MG63 (cell line): ENCODE data around the gene TBKBP1. TPM values are rescaled to one million over a fixed set of nuclear protein-coding genes. Genes with fewer than 3 reads are reported as not detected.
"Not testable (repeated sequence)": the region's sequence is repeated elsewhere in the genome, so short reads cannot be mapped to it uniquely, and the experiment has no call there.

Source experiments
- DNase-seq: peaks from one replicate; pipeline ENCODE4 v3.0.0-alpha.2; 2020
- H3K27me3 ChIP-seq: fragments of 250-450 bp; sonication (Bioruptor Pico); 2 replicates; pipeline ENCODE4 v1.5.1; 2020; ENCODE audit warnings: mild to moderate bottlenecking, moderate library complexity
- H3K36me3 ChIP-seq: fragments of 250-450 bp; sonication (Bioruptor Pico); 2 replicates; pipeline ENCODE4 v1.5.1; 2020; ENCODE audit warnings: mild to moderate bottlenecking, moderate library complexity
- H3K4me3 ChIP-seq: fragments of 250-450 bp; sonication (Bioruptor Pico); 2 replicates; pipeline ENCODE4 v1.5.1; 2020; ENCODE audit warnings: mild to moderate bottlenecking, moderate library complexity
- H3K9me3 ChIP-seq: fragments of 250-450 bp; sonication (Bioruptor Pico); 2 replicates; pipeline ENCODE4 v1.5.1; 2020; ENCODE audit warnings: mild to moderate bottlenecking, moderate library complexity
- total RNA-seq: library from RNA; depleted of rRNA; stranded (reverse); fragments of >200 nt; shearing (Covaris generic); gene quantifications from 2 replicates; pipeline ENCODE4 v1.2.3, GENCODE V29; 2014; ENCODE audit warnings: low replicate concordance

Gene TBKBP1
- total RNA-seq, 1 experiment from 2014 or later, result 8.4 TPM

DNA sequence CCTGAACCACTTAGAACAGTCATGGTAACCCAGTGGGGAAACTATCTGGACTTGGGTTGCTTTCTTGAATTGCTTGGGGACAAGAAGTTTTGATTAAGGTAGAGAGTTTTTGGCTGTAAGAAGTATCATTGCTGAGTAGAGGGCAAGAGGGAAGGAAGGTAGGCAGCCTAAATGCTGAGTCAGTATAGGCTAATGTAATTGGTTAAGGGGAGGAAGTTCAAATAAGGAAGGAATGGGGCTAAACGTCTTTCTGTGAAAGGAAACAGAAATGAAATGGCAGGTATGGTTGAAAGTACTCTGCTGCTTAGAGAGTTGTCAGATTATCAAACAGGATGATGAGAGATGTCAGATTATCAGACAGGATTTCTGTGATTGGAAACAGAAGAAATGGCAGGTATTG is 23.9 kb upstream of the TBKBP1 start:
- Histone ChIP-seq H3K4me3 (no peak overlapping the region), H3K9me3 (no peaks in the 10 kb centered on the region), H3K27me3 (no peaks in the 10 kb centered on the region), H3K36me3 (peaks cover 97% of the 10 kb centered on the region)
- no peak for DNase-seq

DNA sequence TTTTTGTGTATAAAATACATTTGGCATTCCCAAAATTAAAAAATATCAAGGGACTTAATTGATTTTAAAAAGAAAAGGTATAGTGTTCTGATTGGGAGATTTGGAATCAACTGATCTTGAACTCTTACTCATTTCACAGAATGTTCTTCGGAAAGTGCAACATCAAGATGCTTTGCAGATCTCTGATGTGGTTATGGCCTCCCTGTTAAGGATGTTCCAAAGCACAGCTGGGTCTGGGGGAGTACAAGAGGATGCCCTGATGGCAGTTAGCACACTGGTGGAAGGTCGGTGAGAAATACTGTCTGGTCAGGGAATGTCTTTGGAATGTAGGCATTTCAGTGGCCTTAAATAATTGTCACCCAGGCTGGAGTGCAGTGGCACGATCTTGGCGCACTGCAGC is 19.5 kb upstream of the TBKBP1 start:
- Histone ChIP-seq H3K36me3 (peaks cover 98% of the 10 kb centered on the region), H3K9me3 (no peaks in the 10 kb centered on the region), H3K27me3 (no peaks in the 10 kb centered on the region), H3K4me3 (no peak overlapping the region)
- DNase-seq, result no peak

DNA sequence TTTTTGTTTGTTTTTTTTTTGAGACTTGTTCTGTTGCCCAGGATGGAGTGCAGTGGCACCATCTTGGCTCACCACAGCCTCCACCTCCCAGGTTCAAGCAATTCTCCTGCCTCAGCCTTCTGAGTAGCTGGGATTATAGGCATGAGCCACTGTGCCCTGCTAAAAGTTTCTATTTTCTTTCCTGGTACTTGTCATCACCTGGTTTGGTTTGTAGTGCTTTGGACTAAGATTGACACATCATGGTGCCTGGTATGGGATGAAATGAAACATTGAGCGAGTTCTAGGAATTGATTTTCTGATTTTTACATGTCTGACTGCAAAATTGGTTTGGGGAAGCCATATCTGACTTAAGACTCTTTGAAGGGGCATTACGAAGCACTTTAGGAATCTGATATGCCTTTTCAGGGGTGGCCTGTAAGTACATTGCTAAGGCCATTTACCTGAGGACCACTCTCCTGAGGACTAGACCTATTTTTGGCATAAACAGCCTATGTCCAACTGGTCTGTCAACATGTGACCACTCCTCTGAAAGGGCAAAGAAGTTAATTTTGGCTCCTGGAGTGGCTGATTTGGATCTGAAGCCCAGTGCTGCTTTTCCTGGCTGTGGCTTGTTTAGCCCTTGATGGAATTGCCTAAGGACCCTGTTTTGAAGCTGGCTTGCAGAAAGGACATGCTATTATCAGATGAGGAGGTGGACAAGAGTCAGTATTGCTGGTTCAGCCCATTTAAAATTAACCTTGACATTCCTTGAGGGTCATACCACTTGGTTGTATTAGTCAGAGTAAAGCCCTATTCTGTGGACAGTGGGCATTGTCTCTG is 18.4 kb upstream of the TBKBP1 start:
- no peak for DNase-seq
- Histone ChIP-seq H3K4me3 (no peak overlapping the region), H3K9me3 (no peaks in the 10 kb centered on the region), H3K36me3 (peaks cover 98% of the 10 kb centered on the region), H3K27me3 (no peaks in the 10 kb centered on the region)

DNA sequence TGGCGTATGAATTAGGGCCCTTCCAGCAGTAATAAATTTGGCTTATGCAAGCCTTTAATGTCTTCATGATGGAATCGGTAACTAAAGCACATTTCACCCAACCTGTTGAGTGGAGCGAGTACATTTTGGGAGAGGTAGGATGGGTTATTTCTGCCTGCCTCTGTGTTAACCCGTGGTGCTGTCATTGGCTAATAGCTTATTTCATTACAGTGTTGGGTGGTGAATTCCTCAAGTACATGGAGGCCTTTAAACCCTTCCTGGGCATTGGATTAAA is 17.8 kb upstream of the TBKBP1 start:
- no peak for DNase-seq
- peaks cover 98% of the 10 kb centered on the region for H3K36me3 ChIP-seq
- no peaks in the 10 kb centered on the region for H3K27me3 ChIP-seq
- H3K9me3 ChIP-seq, result no peaks in the 10 kb centered on the region
- H3K4me3 ChIP-seq, result no peak overlapping the region

DNA sequence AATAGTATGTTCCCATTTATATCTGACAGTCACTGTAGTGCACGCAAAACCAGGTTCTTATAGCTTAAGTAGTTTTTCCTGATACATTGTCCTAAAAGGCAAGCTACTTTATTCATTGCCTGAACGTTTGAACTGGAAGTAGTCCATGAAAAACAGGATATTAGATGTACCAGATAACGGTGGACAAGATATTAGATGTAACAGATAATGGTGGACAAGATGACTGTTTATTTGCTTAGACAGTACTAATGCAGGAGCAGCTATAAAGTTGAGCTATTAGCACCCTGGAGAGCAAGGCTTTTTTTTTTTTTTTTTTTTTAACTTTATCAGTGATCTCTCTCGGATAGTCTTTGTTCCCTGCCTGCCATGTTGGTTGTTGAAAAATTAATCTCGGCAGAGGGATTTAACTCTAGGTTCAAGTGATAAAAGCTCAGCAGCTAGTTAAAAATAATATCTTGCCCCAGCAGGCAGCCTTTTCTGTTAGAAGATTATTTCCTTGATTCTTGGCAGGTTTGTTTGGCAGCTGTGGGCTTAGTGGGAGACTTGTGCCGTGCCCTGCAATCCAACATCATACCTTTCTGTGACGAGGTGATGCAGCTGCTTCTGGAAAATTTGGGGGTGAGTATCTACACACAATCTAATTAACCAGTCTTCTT is 17.3 kb upstream of the TBKBP1 start:
- no peak for DNase-seq
- Histone ChIP-seq H3K27me3 (no peaks in the 10 kb centered on the region), H3K9me3 (no peaks in the 10 kb centered on the region), H3K36me3 (peaks cover 98% of the 10 kb centered on the region), H3K4me3 (no peak overlapping the region)

DNA sequence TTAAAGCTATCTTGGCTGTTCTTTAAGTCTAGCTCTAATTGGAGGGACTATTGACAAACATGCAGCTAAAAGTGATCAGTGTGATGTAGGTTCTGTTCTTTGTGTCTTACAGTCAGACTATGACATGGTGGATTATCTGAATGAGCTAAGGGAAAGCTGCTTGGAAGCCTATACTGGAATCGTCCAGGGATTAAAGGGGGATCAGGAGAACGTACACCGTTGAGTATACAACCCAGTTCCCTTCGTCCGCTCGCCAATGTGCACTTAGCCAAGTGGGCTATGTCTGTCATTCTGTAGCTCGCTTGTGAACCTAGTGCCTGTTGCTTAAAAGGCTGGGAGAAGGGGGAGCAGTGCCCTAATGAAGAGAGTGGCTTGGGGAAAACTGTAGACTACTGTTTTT is 15.8 kb upstream of the TBKBP1 start:
- Histone ChIP-seq H3K9me3 (no peaks in the 10 kb centered on the region), H3K4me3 (no peak overlapping the region), H3K36me3 (peaks cover 95% of the 10 kb centered on the region), H3K27me3 (no peaks in the 10 kb centered on the region)
- no peak for DNase-seq

DNA sequence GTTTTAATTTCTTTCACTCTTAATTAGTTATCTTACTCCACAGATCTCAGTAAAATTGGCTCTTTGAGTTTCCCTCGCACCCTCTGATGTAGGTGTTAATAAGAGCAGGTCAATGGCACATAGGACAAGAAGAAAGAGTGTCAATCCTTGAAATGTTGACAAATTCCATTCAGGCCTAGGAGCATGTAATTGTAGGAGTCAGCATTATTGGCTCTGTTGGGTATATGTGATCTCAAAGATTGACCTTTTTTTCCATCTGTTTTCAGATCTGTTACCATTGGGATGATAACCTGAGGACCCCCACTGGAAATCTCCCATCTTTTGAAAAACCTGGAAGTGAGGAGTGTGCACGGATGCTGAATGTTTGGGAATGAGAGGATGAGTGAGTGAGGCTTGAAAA is 11.8 kb upstream of the TBKBP1 start:
- H3K36me3 ChIP-seq, result peaks cover 88% of the 10 kb centered on the region
- no peaks in the 10 kb centered on the region for H3K27me3 ChIP-seq
- DNase-seq, result no peak
- H3K4me3 ChIP-seq, result no peak overlapping the region
- no peaks in the 10 kb centered on the region for H3K9me3 ChIP-seq

DNA sequence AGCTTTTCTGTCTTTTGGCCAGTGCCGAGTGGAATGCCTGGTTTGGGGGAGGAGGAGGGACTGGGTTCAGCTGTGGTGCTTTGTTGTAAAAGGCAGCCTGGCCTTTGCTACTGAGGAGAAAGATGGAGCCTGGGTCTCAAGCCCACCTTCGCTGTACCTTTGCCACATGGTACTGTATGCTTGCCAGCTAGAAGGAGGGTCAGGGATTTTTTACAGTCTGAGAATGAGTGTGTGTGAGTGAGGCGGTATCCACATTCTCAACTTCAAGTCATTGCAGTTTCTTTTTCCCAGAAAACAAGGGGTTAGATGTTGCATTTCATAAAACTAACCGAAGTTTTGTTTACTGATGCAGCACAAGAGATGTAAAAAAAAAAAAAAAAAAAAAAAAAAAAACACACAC is 11.2 kb upstream of the TBKBP1 start:
- not testable (repeated sequence) for H3K4me3 ChIP-seq, H3K27me3 ChIP-seq, DNase-seq, H3K9me3 ChIP-seq
- H3K36me3 ChIP-seq, result peaks cover 85% of the 10 kb centered on the region

DNA sequence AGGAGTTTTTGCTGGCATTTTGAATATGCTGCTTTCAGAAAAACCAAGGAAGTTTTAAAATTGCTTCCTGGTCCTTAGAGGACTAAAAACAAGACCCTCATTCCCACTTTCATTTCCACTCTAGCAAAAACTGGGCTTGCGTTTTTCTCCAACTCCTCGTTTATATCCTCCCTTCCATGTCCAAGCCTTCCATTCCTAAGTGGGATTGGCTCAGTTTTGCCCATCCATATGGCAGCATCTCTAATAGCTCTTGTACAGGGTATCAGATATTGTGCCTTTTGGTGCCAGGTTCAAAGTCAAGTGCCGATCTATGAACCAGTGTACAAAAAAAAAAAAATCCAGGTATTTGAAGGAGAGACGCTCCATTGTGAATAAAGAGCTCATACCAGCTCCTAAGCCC is 9.9 kb upstream of the TBKBP1 start:
- H3K4me3 ChIP-seq, result no peak overlapping the region
- peaks cover 72% of the 10 kb centered on the region for H3K36me3 ChIP-seq
- no peak for DNase-seq
- no peaks in the 10 kb centered on the region for H3K27me3 ChIP-seq
- H3K9me3 ChIP-seq, result no peaks in the 10 kb centered on the region

DNA sequence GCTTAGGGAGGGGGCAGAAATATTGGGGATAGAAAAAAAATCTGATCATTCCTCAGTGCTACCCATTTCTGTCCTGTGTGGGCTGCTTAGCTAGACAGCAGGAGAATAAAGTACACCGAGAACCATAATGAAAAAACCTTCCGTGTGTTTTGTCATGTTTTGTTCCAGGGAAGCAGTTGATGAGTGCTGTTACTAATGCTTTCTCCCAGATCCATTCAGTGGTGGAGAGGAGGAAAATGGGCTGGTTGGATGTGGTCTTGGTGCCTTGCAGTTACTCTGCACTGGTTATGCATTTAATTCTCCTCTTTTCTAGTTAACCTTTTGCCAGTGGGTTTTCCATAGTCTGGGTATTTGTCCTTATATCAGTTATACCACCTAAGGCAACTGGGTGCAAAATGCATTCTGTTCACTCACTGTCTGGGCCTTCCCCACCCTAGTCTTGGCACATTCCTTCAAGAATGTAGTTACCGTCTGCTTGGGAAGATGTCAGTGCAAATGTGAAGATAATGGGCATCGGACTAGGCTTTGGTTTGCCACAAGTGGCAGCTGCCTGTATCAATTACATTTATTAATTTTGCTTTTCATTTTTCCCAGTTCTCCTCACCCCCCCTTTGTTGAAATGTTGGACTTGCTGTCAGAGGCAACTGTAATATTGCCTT is 9.3 kb upstream of the TBKBP1 start:
- H3K36me3 ChIP-seq, result peaks cover 65% of the 10 kb centered on the region
- H3K27me3 ChIP-seq, result no peaks in the 10 kb centered on the region
- DNase-seq, result no peak
- no peak overlapping the region for H3K4me3 ChIP-seq
- no peaks in the 10 kb centered on the region for H3K9me3 ChIP-seq

DNA sequence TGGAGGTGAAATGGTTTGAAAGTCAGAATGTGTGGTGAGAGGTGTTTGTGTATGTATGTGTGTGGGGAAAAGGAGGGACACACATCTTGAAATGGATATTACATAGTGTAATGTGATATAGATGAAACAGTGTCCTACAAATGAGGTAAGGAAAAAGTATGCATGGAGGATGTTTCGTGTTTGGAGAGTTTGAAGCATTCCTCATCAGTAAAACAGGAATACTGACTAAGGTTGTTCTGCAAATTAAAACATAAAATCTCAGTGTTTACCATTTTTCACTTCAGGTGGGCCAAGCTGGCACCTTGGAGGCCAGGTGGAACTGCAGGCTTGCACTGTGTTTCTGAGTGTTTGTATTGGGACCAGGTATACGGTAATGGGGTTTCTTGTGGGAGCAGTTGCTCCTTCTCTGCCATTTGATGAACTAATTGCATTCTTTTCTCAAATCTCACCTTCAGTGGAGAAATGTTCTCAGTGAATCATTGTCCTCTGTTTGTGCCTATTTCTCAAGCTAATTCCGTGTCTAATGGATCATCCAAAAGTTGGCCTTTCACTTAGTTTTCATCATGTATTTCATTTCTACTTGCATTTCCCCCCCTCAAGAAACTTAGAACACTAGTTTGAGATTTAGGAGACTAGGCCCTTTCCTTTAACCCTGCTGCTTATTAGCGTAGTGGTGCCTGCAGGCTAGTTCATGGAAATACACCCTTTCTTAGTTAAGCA is 8.2 kb upstream of the TBKBP1 start:
- H3K9me3 ChIP-seq, result no peaks in the 10 kb centered on the region
- H3K27me3 ChIP-seq, result no peaks in the 10 kb centered on the region
- DNase-seq, result no peak
- no peak overlapping the region for H3K4me3 ChIP-seq
- peaks cover 55% of the 10 kb centered on the region for H3K36me3 ChIP-seq

DNA sequence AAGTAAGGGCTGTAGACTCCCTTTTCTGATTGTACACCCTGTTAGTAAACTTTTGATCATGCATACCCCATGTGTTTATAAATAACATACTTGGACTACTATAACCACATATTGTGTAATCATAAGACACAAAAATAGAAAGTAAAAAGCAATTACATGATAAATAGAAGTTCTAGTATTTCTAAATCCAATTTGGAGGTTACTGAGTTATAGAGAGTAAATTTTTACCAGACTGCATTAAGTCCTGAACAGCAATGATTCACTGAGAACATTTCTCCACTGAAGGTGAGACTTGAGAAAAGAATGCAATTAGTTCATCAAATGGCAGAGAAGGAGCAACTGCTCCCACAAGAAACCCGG is 7.7 kb upstream of the TBKBP1 start:
- peaks cover 49% of the 10 kb centered on the region for H3K36me3 ChIP-seq

DNA sequence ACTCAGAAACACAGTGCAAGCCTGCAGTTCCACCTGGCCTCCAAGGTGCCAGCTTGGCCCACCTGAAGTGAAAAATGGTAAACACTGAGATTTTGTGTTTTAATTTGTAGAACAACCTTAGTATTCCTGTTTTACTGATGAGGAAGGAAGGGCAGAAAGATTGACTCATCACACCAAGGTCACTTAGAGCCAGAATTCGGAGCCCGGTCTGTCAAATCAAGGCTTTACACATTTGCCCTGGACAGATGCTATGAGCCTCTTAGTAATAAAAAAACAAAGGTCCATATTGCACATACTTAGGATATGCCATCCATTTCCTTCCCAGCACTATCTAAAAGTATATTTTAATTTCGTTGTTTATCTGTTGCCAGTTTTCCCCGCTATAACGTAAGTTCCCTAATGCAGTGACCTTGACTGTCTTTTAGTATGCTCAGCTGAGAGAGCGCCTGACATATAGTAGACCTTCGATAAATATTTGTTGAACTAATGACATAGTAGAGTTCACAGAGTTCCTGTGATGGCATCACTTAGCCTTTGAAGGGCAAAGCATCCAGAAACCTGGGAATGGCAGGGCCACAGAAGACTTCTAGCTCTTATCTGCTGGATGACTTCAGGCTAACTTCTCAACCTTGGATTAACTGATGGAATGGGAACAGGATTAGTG is 7.2 kb upstream of the TBKBP1 start:
- Histone ChIP-seq H3K4me3 (no peak overlapping the region), H3K27me3 (no peaks in the 10 kb centered on the region), H3K36me3 (peaks cover 44% of the 10 kb centered on the region), H3K9me3 (no peaks in the 10 kb centered on the region)
- DNase-seq, result no peak

More for the DNA sequence above, 7.7 kb upstream of the TBKBP1 start:
- no peaks in the 10 kb centered on the region for H3K27me3 ChIP-seq
- H3K4me3 ChIP-seq, result no peak overlapping the region
- H3K9me3 ChIP-seq, result no peaks in the 10 kb centered on the region
- DNase-seq, result no peak

DNA sequence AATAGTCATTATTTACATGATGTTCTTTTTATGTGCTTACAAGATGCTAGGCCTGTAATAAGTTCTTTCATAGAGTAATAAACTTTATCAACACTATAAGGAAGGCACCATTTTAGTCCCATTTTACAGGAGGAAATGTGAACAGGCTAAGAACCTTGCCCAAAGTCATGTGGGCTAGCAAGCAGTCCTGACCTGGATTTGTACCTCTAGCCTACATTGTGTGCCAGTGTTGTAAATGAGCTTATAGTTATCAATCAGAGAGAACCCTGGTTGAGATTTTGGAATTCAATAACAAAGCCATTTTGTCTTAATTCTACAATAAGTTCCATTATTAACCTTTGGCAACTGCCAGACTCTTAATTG is 6.7 kb upstream of the TBKBP1 start:
- no peak overlapping the region for H3K4me3 ChIP-seq
- no peaks in the 10 kb centered on the region for H3K9me3 ChIP-seq
- no peak for DNase-seq
- H3K36me3 ChIP-seq, result peaks cover 39% of the 10 kb centered on the region
- no peaks in the 10 kb centered on the region for H3K27me3 ChIP-seq

DNA sequence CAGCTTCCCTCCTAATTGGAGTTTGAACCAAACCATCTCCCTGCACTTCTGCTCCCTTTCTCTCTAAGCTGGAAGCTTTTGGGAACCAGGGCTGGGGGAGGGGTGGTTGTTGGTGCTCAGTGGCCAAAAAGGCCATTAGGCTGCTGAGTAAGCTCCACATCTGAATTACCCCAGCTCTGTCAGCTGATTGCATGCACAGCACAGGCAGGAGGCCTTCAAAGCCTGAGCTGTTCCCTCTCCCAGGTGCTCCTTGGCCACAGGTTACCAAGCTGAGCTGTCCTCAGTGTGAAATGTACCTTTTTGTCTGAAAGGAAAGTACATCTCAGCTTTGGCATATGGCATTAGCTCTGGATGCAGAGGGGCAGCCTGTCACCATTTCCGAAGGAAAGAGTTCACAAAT is 6.2 kb upstream of the TBKBP1 start:
- Histone ChIP-seq H3K9me3 (no peaks in the 10 kb centered on the region), H3K27me3 (no peaks in the 10 kb centered on the region), H3K36me3 (peaks cover 34% of the 10 kb centered on the region), H3K4me3 (no peak overlapping the region)
- DNase-seq, result peak; percentile 35

DNA sequence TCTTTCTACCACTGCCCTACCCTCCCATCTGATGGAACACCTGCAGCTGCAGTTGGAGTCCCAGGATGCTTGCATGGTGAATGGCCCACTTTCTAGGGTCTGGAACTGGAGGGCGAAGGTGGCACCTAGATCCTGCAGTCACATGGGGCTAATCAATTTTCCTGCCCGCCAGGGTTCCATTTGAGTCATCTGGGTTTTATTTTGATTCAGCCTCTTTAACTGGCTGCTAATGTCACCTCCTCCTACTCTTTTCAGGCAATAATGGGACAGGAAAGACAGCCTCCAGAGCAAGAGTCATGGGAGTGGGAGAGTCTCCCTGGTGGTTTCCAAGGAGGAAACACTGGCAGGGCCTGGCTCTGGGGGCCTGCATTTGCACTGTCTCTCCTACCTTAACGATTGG is 3.8 kb upstream of the TBKBP1 start:
- no peak for DNase-seq
- H3K9me3 ChIP-seq, result no peaks in the 10 kb centered on the region
- no peaks in the 10 kb centered on the region for H3K27me3 ChIP-seq
- H3K36me3 ChIP-seq, result peaks cover 14% of the 10 kb centered on the region
- no peak overlapping the region for H3K4me3 ChIP-seq
